Germinal center (tissue), 1 donor: ENCODE data around the gene CNGB1.
"Not testable (repeated sequence)": the region's sequence is repeated elsewhere in the genome, so short reads cannot be mapped to it uniquely, and the experiment has no call there.

Source experiments
- DNase-seq: peaks from one replicate; pipeline ENCODE4 v3.0.0; 2012; ENCODE audit warnings: mixed read lengths, low spot score

CNGB1 gene

GRCh38 chr16:57926041-57926440, 44.9 kb downstream of the CNGB1 start:
- DNase-seq, result no peak

- no peak for DNase-seq
These were observed 45.6 kb downstream of the CNGB1 start for GRCh38 chr16:57925310-57925709.

- DNase-seq, result no peak
These were observed 46.4 kb downstream of the CNGB1 start for GRCh38 chr16:57924514-57924913.

GRCh38 chr16:57923841-57924240, 47.1 kb downstream of the CNGB1 start:
- no peak for DNase-seq

GRCh38 chr16:57923418-57923817, 47.5 kb downstream of the CNGB1 start:
- DNase-seq, result no peak

- DNase-seq, result no peak
These were observed 50.1 kb downstream of the CNGB1 start for GRCh38 chr16:57920880-57921229.

- DNase-seq, result no peak
These were observed 50.6 kb downstream of the CNGB1 start for GRCh38 chr16:57920215-57920879.

GRCh38 chr16:57918994-57919393, 51.9 kb downstream of the CNGB1 start:
- DNase-seq, result no peak

- DNase-seq, result no peak
These were observed 52.5 kb downstream of the CNGB1 start for GRCh38 chr16:57918444-57918843.

GRCh38 chr16:57917929-57918328, 53.0 kb downstream of the CNGB1 start:
- not testable (repeated sequence) for DNase-seq

- DNase-seq, result not testable (repeated sequence)
These were observed 53.4 kb downstream of the CNGB1 start for GRCh38 chr16:57917489-57917888.

GRCh38 chr16:57916735-57917438, 54.0 kb downstream of the CNGB1 start:
- DNase-seq, result no peak

GRCh38 chr16:57915811-57916488, 55.0 kb downstream of the CNGB1 start:
- no peak for DNase-seq

- no peak for DNase-seq
These were observed 55.7 kb downstream of the CNGB1 start for GRCh38 chr16:57915267-57915666.

GRCh38 chr16:57914244-57915173, 56.4 kb downstream of the CNGB1 start:
- no peak for DNase-seq

- DNase-seq, result no peak
These were observed 58.2 kb downstream of the CNGB1 start for GRCh38 chr16:57912529-57913260.

GRCh38 chr16:57911743-57912142, 59.2 kb downstream of the CNGB1 start:
- DNase-seq, result no peak

GRCh38 chr16:57910696-57911095, 60.2 kb downstream of the CNGB1 start:
- no peak for DNase-seq

GRCh38 chr16:57908409-57908987, 62.4 kb downstream of the CNGB1 start:
- DNase-seq, result no peak

GRCh38 chr16:57906382-57907316, 64.3 kb downstream of the CNGB1 start:
- DNase-seq, result peak; percentile 11
